Epithelial cell of esophagus (primary cell): ENCODE results near the gene APBA2.
"Not testable (repeated sequence)": the region's sequence is repeated elsewhere in the genome, so short reads cannot be mapped to it uniquely, and the experiment has no call there.

Source experiments
- DNase-seq: peaks from one replicate; pipeline ENCODE4 v3.0.0; 2010; ENCODE audit warnings: low read depth
- H3K4me3 ChIP-seq: 2 replicates; pipeline ENCODE4 v1.5.1; 2011; ENCODE audit warnings: mild to moderate bottlenecking, low read length, control low read depth
- TF ChIP-seq, protein P1 (sequence below): IDR thresholded peaks from 2 replicates; pipeline ENCODE4 v1.5.1; 2011; ENCODE audit warnings: low read depth, mild to moderate bottlenecking, low read length, control low read depth, inconsistent platforms; ENCODE audit not compliant: insufficient read depth; ENCODE audit errors: missing control alignments

Gene APBA2

DNA sequence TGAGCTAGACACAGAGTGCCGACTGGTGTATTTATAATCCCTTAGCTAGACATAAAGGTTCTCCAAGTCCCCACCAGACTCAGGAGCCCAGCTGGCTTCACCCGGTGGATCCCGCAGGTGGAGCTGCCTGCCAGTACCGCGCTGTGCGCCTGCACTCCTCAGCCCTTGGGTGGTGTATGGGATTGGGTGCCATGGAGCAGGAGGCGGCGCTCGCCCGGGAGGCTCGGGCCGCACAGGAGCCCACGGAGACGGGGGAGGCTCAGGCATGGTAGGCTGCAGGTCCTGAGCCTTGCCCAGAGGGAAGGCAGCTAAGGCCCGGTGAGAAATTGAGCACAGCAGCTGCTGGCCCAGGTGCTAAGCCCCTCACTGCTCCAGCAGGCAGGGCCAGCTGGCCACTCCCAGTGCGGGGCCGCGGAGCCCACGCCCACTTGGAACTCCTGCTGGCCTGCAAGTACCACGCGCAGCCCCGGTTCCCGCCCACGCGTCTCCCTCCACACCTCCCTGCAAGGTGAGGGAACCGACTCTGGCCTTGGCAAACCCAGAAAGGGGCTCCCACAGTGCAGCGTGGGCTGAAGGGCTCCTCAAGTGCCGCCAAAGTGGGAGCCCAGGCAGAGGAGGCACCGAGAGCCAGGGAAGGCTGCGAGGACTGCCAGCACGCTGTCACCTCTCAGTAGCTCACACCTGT lies 274.1 kb downstream of the APBA2 start:
- no peak for DNase-seq
- H3K4me3 ChIP-seq, result no peak overlapping the region
- TF ChIP-seq, protein P1, sequence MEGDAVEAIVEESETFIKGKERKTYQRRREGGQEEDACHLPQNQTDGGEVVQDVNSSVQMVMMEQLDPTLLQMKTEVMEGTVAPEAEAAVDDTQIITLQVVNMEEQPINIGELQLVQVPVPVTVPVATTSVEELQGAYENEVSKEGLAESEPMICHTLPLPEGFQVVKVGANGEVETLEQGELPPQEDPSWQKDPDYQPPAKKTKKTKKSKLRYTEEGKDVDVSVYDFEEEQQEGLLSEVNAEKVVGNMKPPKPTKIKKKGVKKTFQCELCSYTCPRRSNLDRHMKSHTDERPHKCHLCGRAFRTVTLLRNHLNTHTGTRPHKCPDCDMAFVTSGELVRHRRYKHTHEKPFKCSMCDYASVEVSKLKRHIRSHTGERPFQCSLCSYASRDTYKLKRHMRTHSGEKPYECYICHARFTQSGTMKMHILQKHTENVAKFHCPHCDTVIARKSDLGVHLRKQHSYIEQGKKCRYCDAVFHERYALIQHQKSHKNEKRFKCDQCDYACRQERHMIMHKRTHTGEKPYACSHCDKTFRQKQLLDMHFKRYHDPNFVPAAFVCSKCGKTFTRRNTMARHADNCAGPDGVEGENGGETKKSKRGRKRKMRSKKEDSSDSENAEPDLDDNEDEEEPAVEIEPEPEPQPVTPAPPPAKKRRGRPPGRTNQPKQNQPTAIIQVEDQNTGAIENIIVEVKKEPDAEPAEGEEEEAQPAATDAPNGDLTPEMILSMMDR, result no peak

DNA sequence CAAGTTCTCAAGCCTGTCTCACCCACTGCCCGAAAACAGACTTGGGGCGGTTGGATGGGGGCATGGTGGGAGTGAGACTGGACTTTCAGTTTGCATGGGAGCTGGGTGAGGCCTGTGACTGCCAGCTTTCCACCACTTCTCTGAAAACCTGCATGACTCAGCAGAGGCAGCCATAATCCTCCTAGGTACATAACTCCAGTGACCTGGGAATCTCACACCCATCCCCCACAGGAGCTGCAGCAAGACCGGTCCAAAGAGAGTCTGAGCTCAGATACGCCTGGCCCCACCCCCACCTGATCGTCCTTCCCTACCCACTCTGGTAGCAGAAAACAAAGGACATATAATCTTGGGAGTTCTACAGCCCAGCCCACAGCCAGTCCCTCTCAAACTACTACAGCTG lies 276.6 kb downstream of the APBA2 start:
- H3K4me3 ChIP-seq, result no peak overlapping the region
- DNase-seq, result no peak
- TF ChIP-seq, protein P1, result no peak

DNA sequence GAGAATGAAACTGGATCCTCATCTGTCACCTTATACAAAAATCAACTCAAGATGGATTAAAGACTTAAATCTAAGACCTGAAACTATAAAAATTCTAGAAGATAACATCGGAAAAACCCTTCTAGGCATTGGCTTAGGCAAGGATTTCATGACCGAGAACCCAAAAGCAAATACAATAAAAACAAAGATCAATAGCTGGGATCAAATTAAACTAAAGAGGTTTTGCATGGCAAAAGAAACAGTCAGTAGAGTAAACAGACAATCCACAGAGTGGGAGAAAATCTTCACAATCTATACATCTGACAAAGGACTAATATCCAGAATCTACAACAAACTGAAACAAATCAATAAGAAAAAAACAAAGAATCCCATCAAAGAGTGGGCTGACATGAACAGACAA lies 281.3 kb downstream of the APBA2 start:
- H3K4me3 ChIP-seq, DNase-seq: not testable (repeated sequence)
